ENCODE data around the gene HNRNPU.

HNRNPU gene

GRCh38 chr1:244800821-244801220 lies 63.5 kb downstream of the HNRNPU start:
- DNase-seq = no peak

Data from CD4-positive, alpha-beta T cell treated with Interleukin-17A for 4 hours (primary cell).